CD4-positive, alpha-beta T cell treated with Interferon alpha-2 for 1 hour (primary cell): ENCODE results near the gene SLC35A3.
A peak's percentile ranks its signal among the peaks of the same experiment; 100 is the strongest.
"Not testable (repeated sequence)": the region's sequence is repeated elsewhere in the genome, so short reads cannot be mapped to it uniquely, and the experiment has no call there.

Experiments
- DNase-seq, 2 donors: peaks; one replicate each; pipeline ENCODE4 v3.0.0-alpha.2; 2020 to 2022

The SLC35A3 gene

DNA sequence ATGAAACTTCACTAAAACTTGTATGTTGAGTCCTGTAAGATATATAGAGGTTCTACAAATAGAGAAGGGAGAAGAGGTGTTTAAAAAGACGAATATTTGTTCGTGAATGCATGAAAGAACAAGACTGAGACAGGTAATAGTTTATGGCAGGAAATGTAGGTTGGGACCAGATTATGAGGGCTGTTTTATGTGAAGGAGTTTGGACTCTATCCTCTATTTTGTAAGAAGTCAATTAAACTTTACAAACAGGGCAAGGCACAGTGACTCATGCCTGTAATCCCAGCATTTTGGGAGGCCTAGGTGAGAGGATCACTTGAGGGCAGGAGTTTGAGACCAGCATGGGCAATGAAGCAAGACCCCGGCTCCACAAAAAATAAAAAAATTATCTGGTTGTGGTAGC, 5.7 kb downstream of the SLC35A3 start:
- DNase-seq, result no peak

DNA sequence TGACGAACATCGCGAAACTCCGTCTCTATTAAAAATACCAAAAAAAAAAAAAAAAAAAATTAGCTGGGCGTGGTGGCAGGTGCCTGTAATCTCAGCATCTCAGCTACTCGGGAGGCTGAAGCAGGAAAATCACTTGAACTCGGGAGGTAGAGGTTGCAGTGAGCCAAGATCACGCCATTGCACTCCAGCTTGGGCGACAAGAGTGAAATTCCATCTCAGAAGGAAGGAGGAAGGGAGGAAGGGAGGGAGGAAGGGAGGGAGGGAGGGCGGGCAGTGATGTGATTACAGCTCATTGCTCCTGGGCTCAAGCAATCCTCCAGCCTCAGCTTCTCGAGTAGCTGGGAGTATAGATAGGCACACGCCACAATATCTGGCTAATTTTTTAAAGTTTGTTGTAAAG, 7.5 kb downstream of the SLC35A3 start:
- DNase-seq, result not testable (repeated sequence)

DNA sequence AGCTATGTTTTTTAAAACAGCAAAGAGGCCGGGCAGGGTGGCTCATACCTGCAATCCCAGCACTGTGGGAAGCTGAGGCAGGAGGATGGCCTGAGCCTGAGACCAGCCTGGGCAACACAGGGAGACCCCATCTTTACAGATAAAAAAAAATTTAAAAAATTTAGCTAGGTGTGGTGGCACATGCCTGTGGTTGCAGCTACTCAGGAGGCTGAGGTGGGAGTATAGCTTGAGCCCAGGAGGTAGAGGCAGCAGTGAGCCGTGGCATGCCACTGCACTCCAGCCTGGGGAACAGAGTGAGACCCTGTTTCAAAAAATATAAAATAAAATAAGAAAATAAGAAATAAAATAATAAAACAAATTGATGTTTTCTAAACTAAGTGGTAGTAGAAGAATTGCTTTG, 8.4 kb downstream of the SLC35A3 start:
- DNase-seq, result no peak

DNA sequence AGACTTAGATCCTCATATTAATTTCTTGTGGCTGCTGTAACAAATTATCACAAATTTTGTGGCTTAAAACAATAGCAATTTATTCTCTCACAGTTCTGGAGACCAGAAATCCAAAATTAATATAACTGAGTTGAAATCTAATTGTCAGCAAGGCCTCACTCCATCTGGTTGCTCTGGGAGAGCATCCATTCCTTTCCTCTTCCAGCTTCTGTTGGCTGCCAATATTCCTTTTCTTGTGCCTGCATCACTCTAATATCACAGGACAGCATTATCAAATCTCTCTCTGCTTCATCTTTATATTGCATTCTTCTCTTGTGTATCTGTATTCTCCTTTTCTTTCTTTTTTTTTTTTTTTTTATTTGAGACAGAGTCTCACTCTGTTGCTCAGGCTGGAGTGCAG, 9.3 kb downstream of the SLC35A3 start:
- no peak for DNase-seq

DNA sequence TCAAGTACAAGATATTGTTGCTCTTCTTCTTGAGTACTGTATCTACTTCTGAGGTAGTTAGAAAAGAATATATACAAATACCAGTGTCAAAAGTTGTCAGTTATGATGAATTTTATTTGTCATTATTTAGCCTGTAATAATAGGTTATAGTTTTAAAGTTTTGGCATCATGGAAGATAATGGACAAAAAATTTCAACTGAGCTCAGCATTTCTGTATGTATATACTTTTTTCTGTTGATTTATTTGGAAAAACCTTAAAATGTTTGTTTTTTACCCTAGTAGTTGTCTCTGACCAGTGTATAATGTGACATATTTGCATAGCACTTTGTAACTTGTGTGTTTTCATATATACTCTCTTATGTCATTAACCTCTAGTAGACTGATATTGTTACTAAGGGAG, 11.1 kb downstream of the SLC35A3 start:
- DNase-seq, result no peak

DNA sequence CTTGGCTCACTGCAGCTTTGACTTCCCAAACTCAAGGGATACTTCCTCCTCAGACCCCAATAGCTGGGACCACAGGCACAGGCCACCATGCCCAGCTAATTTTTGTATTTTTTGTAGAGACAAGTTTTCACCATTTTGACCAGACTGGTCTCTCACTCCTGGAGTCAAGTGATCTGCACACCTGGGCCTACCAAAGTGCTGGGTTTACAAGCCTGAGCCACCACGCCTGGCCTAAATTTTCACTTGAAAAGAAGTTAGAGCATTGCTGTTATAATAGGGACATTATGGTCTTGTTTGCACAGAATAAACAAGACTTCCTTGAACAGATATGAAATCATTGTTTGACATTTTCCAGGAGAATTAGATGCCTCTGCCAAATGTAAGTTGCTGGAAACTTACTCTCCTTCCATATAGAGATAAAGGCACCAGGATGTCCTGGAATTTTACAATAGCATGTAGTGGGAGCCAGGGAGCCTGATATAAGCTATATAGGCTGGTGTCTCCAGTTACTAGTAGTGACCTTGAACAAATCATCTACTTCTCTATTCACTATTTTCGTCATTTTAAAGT, 16.9 kb downstream of the SLC35A3 start:
- DNase-seq, result no peak

DNA sequence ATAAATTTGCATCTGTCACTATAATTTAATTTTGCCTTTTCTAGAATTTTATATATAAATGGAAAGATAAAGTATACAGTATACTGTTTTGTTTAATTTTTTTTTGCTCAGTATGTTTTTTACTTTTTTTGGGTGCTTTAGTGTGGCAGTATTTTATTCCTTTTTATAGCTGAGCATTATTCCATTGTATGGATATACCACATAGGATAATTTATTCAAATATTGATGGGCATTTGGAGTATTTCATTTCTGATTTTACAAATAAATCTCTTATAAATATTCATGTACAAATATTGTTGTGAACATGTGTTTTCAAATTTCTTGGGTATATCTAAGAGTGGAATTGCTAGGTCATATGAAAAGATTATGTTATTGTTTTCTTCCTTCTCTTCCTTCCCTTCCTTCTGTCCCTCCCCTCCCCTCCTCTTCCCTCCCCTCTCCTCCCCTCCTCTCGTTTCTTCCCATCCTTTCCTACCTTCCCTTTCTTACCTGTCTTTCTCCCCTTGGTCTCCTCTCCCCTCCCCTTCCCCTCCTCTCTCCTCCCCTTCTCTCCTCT, 18.5 kb downstream of the SLC35A3 start:
- no peak for DNase-seq

DNA sequence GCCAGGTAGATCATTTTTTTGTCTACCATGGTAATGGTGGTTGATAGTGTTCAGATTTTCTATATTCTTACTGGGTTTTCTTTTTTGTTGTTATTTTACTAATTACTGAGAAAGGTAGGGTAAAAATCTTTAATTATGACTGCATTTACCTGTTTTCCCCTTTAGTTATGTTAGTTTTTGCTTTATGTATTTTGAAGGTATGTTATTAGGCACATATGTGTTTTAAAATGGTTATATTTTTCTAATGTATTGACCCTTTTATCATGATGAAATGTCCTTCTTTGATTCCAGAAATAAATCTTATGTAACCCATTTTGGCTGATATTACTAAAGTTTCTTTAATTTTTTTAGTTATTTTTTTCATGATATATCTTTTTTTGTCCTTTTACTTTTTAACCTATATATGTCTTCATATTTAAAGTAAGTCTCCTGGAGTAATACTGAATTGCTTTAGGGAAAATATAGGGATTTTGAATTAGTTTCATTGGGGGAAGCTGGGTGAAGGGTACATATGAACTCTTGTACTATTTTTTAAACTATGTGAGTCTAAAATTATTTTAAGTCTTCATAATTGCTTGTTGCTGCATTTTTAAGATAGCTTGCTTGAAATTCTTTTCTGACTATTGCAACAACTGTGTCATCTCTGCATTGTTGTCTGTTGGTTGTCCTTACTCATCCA, 22.4 kb downstream of the SLC35A3 start:
- no peak for DNase-seq

DNA sequence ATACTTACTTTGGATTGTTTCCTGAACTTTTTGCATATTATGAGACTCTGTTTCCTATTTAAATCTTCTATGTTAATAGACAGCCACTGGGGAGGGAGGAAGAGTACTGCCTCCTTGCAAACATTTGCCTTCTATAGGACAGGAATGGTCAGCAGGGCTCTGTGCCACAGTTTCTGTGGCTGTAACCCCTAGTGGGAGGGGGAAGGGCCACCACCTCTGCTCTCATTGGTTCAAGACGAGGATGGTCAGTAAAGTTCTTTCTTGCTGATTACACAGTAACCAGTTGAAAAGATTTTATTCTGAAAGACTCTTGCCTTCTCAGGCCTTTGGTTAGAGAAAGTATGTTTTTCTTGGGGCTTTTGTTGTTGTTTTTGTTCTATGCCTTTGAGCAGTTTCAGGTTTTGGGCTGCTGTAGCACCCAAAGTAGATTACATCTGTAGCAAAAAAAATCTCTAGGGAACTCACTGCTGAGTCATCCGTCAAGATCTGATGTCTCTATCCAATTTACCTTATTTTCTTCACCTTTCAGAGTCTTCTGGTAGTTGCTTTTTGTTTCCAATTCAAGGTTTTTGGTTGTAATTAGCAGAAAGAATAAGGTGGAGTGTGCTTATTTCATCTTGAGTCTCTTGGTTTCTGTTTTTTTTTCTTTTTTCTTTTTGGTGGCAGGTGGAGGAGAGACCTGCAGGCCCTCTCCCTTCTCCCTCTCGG, 23.1 kb downstream of the SLC35A3 start:
- no peak for DNase-seq

DNA sequence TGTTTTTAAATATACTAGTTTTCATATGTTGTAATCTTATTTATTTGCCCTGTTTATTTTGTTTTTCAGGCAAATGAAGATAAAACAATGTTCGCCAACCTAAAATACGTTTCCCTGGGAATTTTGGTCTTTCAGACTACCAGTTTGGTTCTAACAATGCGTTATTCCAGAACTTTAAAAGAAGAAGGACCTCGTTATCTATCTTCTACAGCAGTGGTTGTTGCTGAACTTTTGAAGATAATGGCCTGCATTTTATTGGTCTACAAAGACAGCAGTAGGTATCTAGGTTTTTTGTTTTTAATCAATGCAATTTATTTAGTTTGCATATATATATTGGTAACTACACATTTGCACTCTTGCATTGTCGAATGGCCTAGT, 23.7 kb downstream of the SLC35A3 start:
- no peak for DNase-seq

DNA sequence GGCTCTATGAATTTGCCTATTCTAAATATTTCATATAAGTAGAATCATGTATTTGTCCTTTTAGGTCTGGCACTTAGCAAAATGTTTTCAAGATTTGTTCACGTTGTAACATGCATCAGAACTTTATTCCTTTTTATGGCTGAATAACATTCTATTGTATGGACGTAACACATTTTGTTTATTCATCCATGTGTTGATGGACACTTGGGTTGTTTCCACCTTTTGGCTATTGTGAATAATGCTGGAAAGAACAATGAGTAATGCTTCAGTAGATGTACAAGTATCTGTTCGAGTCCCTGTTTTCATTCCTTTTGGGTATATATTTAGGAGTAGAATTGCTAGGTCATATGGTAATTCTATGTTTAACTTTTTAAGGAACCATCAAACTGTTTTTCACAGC, 24.7 kb downstream of the SLC35A3 start:
- DNase-seq, result no peak

DNA sequence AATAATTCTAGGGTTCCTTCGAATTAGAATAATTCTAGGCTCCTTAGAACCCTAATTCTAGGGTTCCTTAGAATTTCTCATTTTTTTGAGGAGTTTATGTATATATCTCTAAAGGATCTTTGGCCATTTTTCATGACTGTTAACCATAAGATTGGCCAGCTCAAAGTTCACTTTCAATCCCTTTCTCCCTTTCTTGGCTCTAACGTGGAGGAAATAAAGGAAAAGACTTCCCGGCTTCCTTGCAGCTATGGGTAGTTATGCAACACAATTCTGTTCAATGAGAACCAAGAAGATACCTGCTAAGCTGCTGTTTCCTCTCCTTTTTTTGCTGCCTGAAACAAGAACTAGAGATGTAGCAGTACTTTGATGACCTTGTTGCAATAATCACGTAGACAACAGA, 27.2 kb downstream of the SLC35A3 start:
- DNase-seq, result no peak

DNA sequence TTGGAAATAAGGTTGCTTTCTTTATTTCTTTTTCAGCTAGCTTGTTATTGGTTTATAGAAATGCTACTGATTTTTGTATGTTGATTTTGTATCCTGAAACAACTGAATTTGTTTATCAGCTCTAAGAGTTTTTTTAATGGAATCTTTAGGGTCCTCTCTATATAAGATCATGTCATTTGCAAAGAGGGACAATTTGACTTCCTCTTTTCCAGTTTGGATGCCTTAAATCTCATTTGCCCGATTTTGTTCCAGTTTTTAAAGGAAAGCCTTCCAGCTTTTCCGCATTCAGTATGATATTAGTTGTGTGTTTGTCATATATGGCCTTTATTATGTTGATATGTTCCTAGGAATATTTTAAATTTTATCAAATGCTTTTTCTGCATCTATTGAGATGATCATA, 31.7 kb downstream of the SLC35A3 start:
- DNase-seq, result no peak

DNA sequence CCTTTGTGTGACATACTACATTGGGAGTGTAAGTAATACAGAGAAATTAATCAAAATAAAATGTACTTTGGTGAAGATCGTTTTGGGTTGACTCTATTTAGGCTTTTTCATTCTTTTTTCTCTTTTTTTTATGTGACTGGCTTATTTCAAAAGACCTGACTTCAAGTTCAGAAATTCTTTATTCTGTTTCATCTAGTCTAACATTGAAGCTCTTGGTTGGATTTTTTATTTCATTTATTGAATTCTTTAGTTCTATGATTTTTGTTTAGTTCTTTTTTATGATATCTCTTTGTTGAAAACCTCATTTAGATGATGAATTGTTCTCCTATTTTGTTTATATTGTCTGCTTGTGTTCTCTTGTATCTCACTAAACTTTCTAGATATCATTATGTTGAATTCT, 35.6 kb downstream of the SLC35A3 start:
- DNase-seq, result no peak

DNA sequence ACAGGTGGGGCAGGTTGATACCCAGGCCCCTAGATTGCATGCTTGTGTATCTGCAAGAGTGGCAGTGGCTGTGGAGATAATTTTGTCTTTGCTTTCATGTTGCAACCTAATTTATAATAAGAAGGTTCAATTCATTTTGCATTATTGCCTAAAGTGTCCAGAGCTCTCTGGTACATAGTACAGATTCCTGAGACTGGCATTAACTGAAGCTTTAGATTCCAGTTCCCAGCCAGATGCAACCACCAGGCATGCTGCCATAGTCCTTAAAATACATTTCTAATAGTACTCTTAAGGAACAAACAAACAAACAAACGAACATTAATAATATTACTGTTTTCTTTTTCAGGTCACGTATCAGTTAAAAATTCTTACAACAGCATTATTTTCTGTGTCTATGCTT, 36.9 kb downstream of the SLC35A3 start:
- no peak for DNase-seq

DNA sequence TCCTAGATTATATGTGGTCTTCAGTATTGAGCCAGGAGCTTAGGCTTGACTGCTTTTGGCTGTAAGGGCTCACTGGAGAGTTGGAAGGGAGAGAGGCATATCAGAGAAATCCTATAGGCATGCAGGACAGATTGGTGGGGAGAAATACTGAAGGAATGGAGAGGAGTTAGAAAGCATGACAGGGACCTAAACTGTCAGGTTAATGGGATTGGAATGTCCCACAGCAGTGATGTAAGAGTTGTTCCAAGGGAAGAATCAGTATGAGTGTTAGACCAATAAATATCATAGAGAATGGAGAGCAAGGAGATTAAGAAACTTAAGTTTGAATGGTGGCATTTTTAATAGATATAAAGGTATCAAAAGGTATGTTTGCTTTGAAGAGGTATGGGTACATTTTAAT, 39.7 kb downstream of the SLC35A3 start:
- no peak for DNase-seq

DNA sequence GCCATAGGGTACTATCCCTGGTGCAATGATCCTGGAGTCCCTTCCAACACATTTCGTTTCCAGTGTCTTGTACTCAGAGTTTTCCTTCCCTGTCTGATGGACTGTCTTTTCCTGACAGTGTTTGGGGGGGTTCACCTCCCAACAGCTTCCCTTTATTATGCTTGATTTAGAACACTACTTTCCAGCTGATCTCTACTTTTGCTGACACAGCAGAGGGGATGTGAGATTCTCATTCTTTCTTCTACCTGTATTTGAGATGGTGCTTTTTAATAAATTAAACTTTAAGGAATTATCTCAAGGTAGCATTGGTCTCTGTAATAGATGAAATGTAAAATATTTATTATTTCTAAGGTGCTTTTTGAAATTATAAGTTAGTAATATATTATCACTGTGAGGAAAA, 41.0 kb downstream of the SLC35A3 start:
- DNase-seq, result no peak

DNA sequence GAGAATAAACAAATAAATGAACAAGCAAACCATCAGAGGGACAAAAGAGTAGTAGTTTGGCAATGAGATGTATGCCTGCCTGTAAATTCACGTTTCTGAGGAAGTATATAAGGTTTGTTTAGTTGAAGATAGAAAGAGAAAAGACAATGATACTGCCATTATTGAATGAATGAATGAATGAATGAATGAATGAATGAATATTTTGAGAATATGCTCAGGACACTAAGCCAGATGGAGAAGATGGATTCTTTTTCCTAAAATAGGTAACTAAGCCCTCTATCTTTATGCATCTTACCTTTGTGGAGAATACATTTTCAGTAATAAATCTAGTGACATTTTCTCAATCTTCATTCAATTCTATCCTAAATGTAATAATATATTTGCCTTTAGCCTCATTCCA, 49.4 kb downstream of the SLC35A3 start:
- DNase-seq, result no peak

DNA sequence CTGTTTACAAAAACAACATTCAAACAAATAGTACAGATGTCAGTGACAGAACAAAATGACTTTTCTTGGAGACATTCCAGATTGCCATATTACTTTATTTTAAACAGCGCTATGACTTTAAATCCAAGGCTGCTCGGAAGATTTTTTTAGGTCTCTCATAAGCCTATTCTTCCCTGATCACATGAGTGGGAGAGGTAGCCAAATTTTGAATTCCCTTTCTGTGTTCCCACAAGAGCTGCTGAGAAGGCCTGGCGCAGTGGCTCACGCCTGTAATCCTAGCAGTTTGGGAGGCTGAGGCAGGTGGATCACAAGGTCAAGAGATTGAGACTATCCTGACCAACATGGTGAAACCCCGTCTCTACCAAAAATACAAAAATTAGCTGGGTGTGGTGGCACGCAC, 53.7 kb downstream of the SLC35A3 start:
- DNase-seq, result no peak

DNA sequence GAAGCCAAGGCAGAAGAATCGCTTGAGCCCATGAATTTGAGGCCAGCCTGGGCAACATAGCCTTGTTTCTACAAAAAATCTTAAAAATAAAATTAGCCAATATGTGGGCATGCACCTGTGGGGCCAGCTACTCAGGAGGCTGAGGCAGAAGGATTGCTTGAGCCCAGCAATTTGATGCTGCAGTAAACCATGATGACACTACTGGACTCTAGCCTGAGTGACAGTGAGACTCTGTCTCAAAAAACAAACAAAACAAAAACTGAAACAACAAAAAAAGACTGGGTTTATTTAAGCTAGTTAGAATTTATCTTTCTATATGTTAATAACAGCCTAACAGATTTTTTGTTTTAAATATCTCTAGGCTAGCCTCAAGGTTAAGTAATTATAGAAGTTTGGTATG, 57.4 kb downstream of the SLC35A3 start:
- no peak for DNase-seq

DNA sequence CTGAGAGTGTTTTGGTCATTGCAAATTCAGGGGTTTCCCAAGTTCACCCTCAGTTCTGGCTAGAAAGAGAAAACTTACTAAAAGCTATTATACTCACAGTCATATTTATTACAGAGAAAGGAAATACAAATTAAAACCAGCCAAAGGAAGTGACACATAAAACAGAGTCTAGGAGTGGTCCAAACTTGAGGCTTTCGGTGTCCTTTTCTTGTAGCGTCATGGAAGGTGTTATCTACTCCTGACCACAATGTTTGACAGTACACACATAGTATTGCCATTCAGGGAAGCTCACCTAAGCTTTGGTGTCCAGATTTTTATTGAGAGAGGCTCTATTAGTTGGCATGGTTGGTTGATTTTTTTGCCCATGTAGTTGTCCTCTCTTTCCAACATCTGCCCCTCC, 59.0 kb downstream of the SLC35A3 start:
- DNase-seq, result peak; percentile 25 to 66

DNA sequence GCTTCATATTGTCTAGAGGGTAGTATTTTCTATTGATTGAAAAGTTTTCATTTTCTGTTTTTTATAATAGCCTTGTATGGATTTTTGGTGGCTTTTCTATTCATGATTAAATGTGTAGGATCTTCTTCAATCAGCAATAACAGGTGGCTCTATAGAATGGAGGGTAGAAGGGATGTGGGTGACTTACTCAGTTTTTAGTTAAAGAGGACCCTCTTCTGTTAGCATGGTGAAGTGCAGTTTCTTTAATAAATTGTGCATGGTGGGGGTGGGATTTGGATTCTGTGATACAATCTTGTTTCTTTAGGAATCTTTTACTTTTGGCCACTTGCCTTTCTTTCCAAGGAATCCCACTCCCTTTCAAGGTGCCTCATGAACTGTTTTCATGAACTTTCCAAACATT, 64.7 kb downstream of the SLC35A3 start:
- peak in 1 of 2 donors; percentile 36 for DNase-seq

DNA sequence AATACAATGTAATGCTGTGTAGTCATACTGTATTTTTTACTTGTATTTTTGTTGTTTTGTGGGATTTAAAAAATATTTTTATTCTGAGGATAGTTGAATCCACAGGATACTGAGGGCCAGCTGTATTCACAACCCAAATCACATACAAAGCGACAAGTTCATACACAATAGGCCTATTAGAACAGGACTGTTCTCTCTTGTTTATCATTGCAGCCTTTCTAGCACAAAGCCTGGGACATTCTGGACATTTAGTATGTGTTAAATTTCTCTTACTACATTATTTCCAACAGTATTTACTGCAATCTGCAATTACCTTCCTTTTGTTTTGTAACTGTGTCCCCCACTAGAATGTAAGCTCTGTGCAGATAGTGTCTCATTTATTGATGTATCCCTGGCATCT, 65.4 kb downstream of the SLC35A3 start:
- DNase-seq, result no peak
